HepG2 (cell line): ENCODE data around the gene TMC8. TPM values are rescaled to one million over a fixed set of nuclear protein-coding genes. Genes with fewer than 3 reads are reported as not detected.

Experiments
- ATAC-seq: fragments of 200-7000 bp; cut with Tn5 transposase; 3 replicates; pipeline ENCODE4 v1.9.1; 2020; ENCODE audit warnings: mild to moderate bottlenecking, moderate library complexity
- BruUV-seq: library from RNA; stranded (reverse); fragments of 400-500 nt; replicated peaks from 2 replicates; lab custom pipeline; 2021; lab: Mats Ljungman, UMichigan
- CTCF ChIA-PET: fragments of 300-600 bp; formaldehyde crosslinking; extraction: SDS; loops from one replicate; lab custom pipeline; 2021; ENCODE audit warnings: low total read pairs, inconsistent platforms, low intra/inter-chr PET ratio; lab: Yijun Ruan, JAX
- POLR2A ChIA-PET: fragments of 350-600 bp; sonication (Branson Sonifier 250); formaldehyde crosslinking; loops from one replicate; lab custom pipeline; 2020; ENCODE audit warnings: antibody characterized with exemption, inconsistent platforms; lab: Yijun Ruan, JAX
- DNase-seq: peaks from one replicate; pipeline ENCODE4 v3.0.0-alpha.2; 2015; ENCODE audit warnings: low spot score
- FAIRE-seq: peaks from 3 replicates; lab custom pipeline; 2011; peaks lifted over from hg19 to GRCh38; lab: Jason Lieb, UNC
- H2AFZ ChIP-seq: one replicate; pipeline ENCODE4 v1.6.1; 2011; ENCODE audit warnings: low read length, inconsistent platforms
- H3K27ac ChIP-seq: fragments of 300-600 bp; 3 replicates; pipeline ENCODE4 v1.8.0; 2011; ENCODE audit warnings: mixed run types, mild to moderate bottlenecking, mixed read lengths, low read length, inconsistent platforms; ENCODE audit not compliant: insufficient read depth; ENCODE audit errors: extremely low read length
- H3K27me3 ChIP-seq, 2 experiments: fragments of 200-600 bp in 1 of 2; 2 replicates in 1 of 2; 3 replicates in 1 of 2; pipeline versions ENCODE4 v1.6.0 to v1.8.0; 2011; ENCODE audit warnings: low read length in 2 of 2, mild to moderate bottlenecking in 2 of 2, moderate library complexity in 2 of 2, inconsistent platforms in 1 of 2; ENCODE audit not compliant: insufficient read depth in 2 of 2, control insufficient read depth in 1 of 2
- H3K36me3 ChIP-seq, 2 experiments: fragments of 200-600 bp in 1 of 2; replicated peaks in 1 of 2; 2 replicates in 1 of 2; 3 replicates in 1 of 2; pipeline versions ENCODE4 v1.5.1 to v1.8.0; 2011; ENCODE audit warnings: low read length in 2 of 2, inconsistent platforms in 1 of 2; ENCODE audit not compliant: insufficient read depth in 2 of 2, control insufficient read depth in 1 of 2
- H3K4me1 ChIP-seq: 2 replicates; pipeline ENCODE4 v1.5.1; 2012; ENCODE audit warnings: low read length, inconsistent platforms; ENCODE audit not compliant: insufficient read depth
- H3K4me2 ChIP-seq: 2 replicates; pipeline ENCODE4 v1.6.0; 2011; ENCODE audit warnings: low read depth, low read length, inconsistent platforms
- H3K4me3 ChIP-seq, 3 experiments: fragments of 200-600 bp in 1 of 3; sonication (generic), shearing (Covaris generic) in 1 of 3; replicated peaks in 1 of 3; 2 replicates each; pipeline ENCODE4 v1.5.1; 2011 to 2016; ENCODE audit warnings: low read length in 3 of 3, inconsistent platforms in 2 of 3, low read depth in 2 of 3, mild to moderate bottlenecking in 2 of 3, control low read depth in 1 of 3, mixed read lengths in 1 of 3; ENCODE audit not compliant: insufficient read depth in 1 of 3
- H3K79me2 ChIP-seq: one replicate; pipeline ENCODE4 v1.6.1; 2011; ENCODE audit warnings: low read length, inconsistent platforms; ENCODE audit not compliant: insufficient read depth
- H3K9ac ChIP-seq: 2 replicates; pipeline ENCODE4 v1.6.0; 2011; ENCODE audit warnings: mild to moderate bottlenecking, low read depth, low read length, inconsistent platforms; ENCODE audit not compliant: insufficient read depth
- H3K9me3 ChIP-seq: 2 replicates; pipeline ENCODE4 v1.5.1; 2012; ENCODE audit warnings: mild to moderate bottlenecking, low read length
- H4K20me1 ChIP-seq: 2 replicates; pipeline ENCODE4 v1.6.0; 2011; ENCODE audit warnings: inconsistent platforms, mild to moderate bottlenecking, low read length, moderate library complexity; ENCODE audit not compliant: insufficient read depth
- ARHGAP35 ChIP-seq: sonication (generic); formaldehyde crosslinking; IDR thresholded peaks from 2 replicates; pipeline ENCODE4 v1.9.0; 2022; ENCODE audit warnings: mild to moderate bottlenecking, inconsistent platforms, moderate library complexity, missing genetic modification reagents, borderline replicate concordance
- FOXK1 ChIP-seq: sonication (generic); formaldehyde crosslinking; IDR thresholded peaks from 2 replicates; pipeline ENCODE4 v1.4.0; 2020; ENCODE audit warnings: low read depth, missing genetic modification reagents, borderline replicate concordance
- GATAD2A ChIP-seq: IDR thresholded peaks from 2 replicates; pipeline ENCODE4 v1.6.1; 2016
- HNRNPUL1 ChIP-seq: fragments of 200-400 bp; formaldehyde crosslinking; IDR thresholded peaks from 2 replicates; pipeline ENCODE4 v1.6.1; 2017; ENCODE audit warnings: low read depth, mild to moderate bottlenecking, low read length, moderate library complexity
- JARID2 ChIP-seq: sonication (generic); formaldehyde crosslinking; IDR thresholded peaks from 2 replicates; pipeline ENCODE4 v1.8.1; 2023; ENCODE audit warnings: missing genetic modification reagents, inconsistent platforms; ENCODE audit not compliant: insufficient replicate concordance
- KAT8 ChIP-seq: IDR thresholded peaks from 2 replicates; pipeline ENCODE4 v1.6.1; 2016; ENCODE audit warnings: missing genetic modification reagents, missing compliant biosample characterization
- MATR3 ChIP-seq: sonication (generic); formaldehyde crosslinking; IDR thresholded peaks from 2 replicates; pipeline ENCODE4 v1.4.0; 2020; ENCODE audit warnings: missing genetic modification reagents
- PAX8 ChIP-seq: sonication (generic); formaldehyde crosslinking; IDR thresholded peaks from 2 replicates; pipeline ENCODE4 v1.8.0; 2022; ENCODE audit warnings: mild to moderate bottlenecking, missing genetic modification reagents, borderline replicate concordance
- YEATS2 ChIP-seq: sonication (generic); formaldehyde crosslinking; IDR thresholded peaks from 2 replicates; pipeline ENCODE4 v1.4.0; 2020; ENCODE audit warnings: missing genetic modification reagents, borderline replicate concordance
- ZNF44 ChIP-seq: sonication (generic); formaldehyde crosslinking; IDR thresholded peaks from 2 replicates; pipeline ENCODE4 v1.5.1; 2020; ENCODE audit warnings: mild to moderate bottlenecking, missing genetic modification reagents
- ZNF468 ChIP-seq: sonication (generic); formaldehyde crosslinking; IDR thresholded peaks from 2 replicates; pipeline ENCODE4 v1.8.0; 2022; ENCODE audit warnings: mild to moderate bottlenecking, moderate library complexity, missing genetic modification reagents
- ZNF557 ChIP-seq: sonication (generic); formaldehyde crosslinking; IDR thresholded peaks from 2 replicates; pipeline ENCODE4 v1.4.0; 2020; ENCODE audit warnings: missing genetic modification reagents
- ZNF572 ChIP-seq: sonication (generic); formaldehyde crosslinking; IDR thresholded peaks from 2 replicates; pipeline ENCODE4 v1.5.1; 2020; ENCODE audit warnings: mild to moderate bottlenecking, missing genetic modification reagents
- ZNF574 ChIP-seq: sonication (generic); formaldehyde crosslinking; IDR thresholded peaks from 2 replicates; pipeline ENCODE4 v1.4.0; 2020; ENCODE audit warnings: missing genetic modification reagents
- ZNF747 ChIP-seq: sonication (generic); formaldehyde crosslinking; IDR thresholded peaks from 2 replicates; pipeline ENCODE4 v1.8.1; 2023; ENCODE audit warnings: missing genetic modification reagents, mild to moderate bottlenecking, borderline replicate concordance
- WGBS: methylation state at CpG from one replicate; pipeline ENCODE4 v1.1.6; 2017; ENCODE audit warnings: low lambda C conversion rate; 5-methylcytosine and 5-hydroxymethylcytosine counted together
- in situ Hi-C: cut with HindIII; loops from 2 replicates; pipeline ENCODE4 v1.10.0; 2017; ENCODE audit warnings: low pct_unique_long_range_greater_than_20kb; ENCODE audit not compliant: extremely low pct_ligation_motif_present
- intact Hi-C: fragments of 100-400 bp; cut with micrococcal nuclease; formaldehyde crosslinking; loops from one replicate; pipeline ENCODE4 v1.10.0; 2022; ENCODE audit not compliant: unreplicated experiment
- polyA plus RNA-seq, 8 experiments: library from polyadenylated mRNA; depleted of rRNA in 3 of 8; stranded (reverse) in 7 of 8; unstranded in 1 of 8; fragments of >200 nt; fragmentation: Illumina TruSeq in 4 of 8; extraction: Trizol in 4 of 8; gene quantifications; 2 replicates each; pipeline versions ENCODE4 v1.2.1 to v1.2.3, GENCODE V29; 2011 to 2016; ENCODE audit warnings: low read depth in 4 of 8, missing spikeins in 1 of 8, mixed read lengths in 1 of 8; ENCODE audit not compliant: insufficient read depth in 1 of 8
- total RNA-seq, 5 experiments: library from RNA; depleted of rRNA; stranded (reverse); fragments of >200 nt; fragmentation: Illumina TruSeq; extraction: Trizol; gene quantifications; 2 replicates each; pipeline ENCODE4 v1.2.3, GENCODE V29; 2016; ENCODE audit warnings: low read depth in 1 of 5

The TMC8 gene
- total and polyA plus RNA-seq, 2 of the 13 experiments (the other 11 are each of a cell fraction or from before 2014, with no cell fraction given): 0.53 to 7.8 TPM

GRCh38 chr17:78111016-78111726 is 19.4 kb upstream of the TMC8 start (continued):
- no peak for TF ChIP-seq ZNF44

DNA sequence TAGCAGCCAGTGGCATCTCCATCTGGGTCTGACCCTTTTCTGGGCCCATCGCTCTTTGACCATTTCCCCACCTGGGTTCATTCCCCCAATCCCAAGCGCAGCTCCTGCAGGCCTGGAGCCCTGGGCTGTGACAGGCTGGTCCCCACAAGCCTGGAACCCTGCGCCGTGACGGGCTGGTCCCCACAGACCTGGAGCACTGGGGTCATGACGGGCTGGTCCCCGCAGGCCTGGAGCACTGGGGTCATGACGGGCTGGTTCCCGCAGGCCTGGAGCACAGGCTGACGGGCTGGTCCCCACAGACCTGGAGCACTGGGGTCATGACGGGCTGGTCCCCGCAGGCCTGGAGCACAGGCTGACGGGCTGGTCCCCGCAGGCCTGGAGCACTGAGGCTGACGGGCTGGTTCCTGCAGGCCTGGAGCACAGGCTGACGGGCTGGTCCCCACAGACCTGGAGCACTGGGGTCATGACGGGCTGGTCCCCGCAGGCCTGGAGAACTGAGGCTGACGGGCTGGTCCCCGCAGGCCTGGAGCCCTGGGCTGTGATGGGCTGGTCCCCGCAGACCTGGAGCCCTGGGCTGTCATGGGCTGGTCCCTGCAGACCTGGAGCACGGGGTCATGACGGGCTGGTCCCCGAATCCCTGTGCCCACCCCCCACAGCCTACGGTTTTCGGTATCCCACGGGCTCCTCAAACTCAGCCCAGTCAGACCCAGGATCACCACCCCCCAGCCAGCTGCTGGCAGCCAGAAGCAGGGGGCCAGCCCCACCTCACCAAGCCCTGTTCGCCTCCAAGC is 18.6 kb upstream of the TMC8 start:
- peaks cover 7% of the 10 kb centered on the region; the same call in 1 of the 2 replicates for H4K20me1 ChIP-seq
- ChIA-PET CTCF (interaction anchor here (0.9 to 2.5 kb wide), 6 partner anchors 22 to 139 kb away, joined by 3 to 18 read pairs (median 10); partner anchors contain the start of gene AFMID), POLR2A (interaction anchor here (1.2 kb wide), 1 partner anchor 16 kb away, joined by 5 read pairs; no protein-coding TSS in a partner anchor)
- no peak overlapping the region for H3K9ac ChIP-seq
- no peaks in the 10 kb centered on the region for H3K27me3 ChIP-seq
- H3K27ac ChIP-seq: no peak overlapping the region
- no peak overlapping the region for H3K4me2 ChIP-seq
- in situ Hi-C loops (loop anchor here (5.0 kb wide), 1 partner anchor 75 kb away; the partner anchor contains the start of genes AFMID and TK1), intact Hi-C loops (loop anchor here (1.0 to 5.0 kb wide), 2 partner anchors 75 to 139 kb away; partner anchors contain the start of genes AFMID and TK1)
- BruUV-seq: no TSS peak
- FAIRE-seq (no peak), DNase-seq (no peak), ATAC-seq (no peak)
- H3K79me2 ChIP-seq: no peaks in the 10 kb centered on the region
- no peak overlapping the region for H2AFZ ChIP-seq
- no peak overlapping the region for H3K4me3 ChIP-seq
- H3K36me3 ChIP-seq: peaks cover 11 to 37% of the 10 kb centered on the region in 2 experiments
- peaks cover 20% of the 10 kb centered on the region for H3K4me1 ChIP-seq
- H3K9me3 ChIP-seq: no peaks in the 10 kb centered on the region
- WGBS: 97% methylated on average over 21 of the region's 28 CpGs
- TF ChIP-seq HNRNPUL1: no peak
- TF ChIP-seq MATR3: no peak
- TF ChIP-seq YEATS2: no peak
- TF ChIP-seq ZNF572: no peak
- 0 out of 2 replicates have a peak, but pooled peaks have one; percentile 42 for TF ChIP-seq ZNF747
- no peak for TF ChIP-seq ZNF468 (CRISPR knock-in tag)
- TF ChIP-seq ARHGAP35 (CRISPR knock-in tag): no peak
- TF ChIP-seq GATAD2A (CRISPR knock-in tag): no peak
- TF ChIP-seq PAX8: no peak
- no peak for TF ChIP-seq ZNF557 (CRISPR knock-in tag)
- no peak for TF ChIP-seq JARID2
- no peak for TF ChIP-seq KAT8 (CRISPR knock-in tag)
- no peak for TF ChIP-seq FOXK1 (CRISPR knock-in tag)
- TF ChIP-seq ZNF574 (CRISPR knock-in tag): no peak
